GM19324 (cell line): ENCODE results near the gene MYO10.
"Not testable (repeated sequence)": the region's sequence is repeated elsewhere in the genome, so short reads cannot be mapped to it uniquely, and the experiment has no call there.

Experiments
- ATAC-seq: cut with Tn5 transposase; IDR thresholded peaks from one replicate; pipeline ENCODE4 v1.9.1; 2021; ENCODE audit warnings: mild to moderate bottlenecking, moderate library complexity; ENCODE audit not compliant: unreplicated experiment, low FRiP score

The MYO10 gene

DNA sequence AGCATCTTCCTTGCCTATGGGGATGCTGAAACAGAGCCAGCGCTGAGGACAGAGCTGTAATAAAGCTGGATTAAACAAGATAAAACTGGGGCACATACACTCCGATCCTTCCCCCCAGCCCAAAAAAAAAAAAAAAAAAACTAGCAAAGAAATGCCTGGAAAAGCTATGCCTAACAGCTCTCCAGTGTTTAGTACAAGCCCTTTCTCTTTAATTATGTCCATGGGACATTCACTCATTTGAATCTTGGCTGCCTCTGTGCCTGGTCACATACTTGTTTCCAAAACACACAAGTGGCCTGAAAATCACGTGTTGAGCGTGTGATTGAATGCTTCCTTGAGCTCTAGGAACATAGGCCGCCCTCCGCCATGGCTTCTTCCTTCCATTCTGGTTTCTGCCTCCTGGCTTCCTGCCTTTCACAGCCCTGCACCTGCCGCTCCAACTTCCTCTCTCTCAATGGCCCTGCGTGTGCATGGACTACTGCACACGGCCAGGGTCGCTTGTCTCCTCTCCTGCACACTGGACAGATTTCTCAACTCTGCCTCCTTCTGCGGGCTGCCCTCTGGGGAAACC is 208.2 kb downstream of the MYO10 start:
- ATAC-seq = no peak

DNA sequence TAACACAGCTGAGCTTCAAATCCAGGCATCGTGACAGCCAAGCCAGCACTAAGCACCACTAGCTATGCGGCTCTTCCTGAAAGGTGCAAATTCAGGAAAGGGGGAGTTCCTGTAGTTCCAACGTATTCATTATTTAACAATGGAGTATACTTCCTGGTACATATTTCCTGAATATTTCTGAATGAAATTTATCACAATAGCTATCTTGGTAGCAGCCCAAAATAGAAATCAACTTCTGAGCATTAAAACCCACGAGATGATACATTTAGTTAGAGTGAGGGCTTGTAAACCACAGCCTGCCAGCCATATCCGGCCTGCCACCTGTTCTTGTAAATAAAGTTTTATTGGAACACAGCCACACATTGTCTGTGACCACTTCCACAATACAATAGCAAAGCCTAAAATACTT is 209.5 kb downstream of the MYO10 start:
- no peak for ATAC-seq

DNA sequence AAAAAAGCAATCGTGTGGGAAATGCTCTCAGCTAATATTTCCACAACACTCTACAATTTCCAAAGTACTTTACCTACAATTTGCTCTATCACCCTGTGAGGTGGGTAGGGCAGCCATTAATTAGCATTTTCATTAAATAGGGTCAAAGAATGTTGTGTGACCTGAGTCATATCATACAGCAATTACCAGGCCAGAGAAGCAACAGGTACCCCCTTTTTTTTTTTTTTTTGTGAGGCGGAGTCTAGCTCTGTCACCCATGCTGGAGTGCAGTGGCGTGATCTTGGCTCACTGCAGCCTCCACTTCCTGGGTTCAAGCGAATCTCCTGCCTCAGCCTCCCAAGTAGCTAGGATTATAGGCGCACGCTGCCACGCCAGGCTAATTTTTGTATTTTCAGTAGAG is 210.5 kb downstream of the MYO10 start:
- no peak for ATAC-seq

DNA sequence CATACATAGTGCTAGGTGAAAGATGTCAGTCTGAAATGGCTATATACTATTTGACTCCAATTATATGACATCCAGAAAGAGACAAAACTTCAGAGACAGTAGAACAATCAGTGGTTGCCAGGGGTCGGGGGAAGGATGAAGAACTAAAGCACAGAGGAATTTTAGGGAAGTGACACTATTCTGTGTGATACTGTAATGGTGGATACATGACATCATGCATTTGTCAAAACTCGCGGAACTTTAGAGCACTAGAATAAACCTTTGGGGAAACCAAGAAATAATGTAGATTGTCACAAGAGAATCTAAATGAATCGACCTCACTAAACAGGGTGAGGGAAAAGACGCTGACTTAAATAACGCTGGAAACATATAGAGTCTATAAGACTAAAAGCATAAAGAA is 212.3 kb downstream of the MYO10 start:
- ATAC-seq = no peak

DNA sequence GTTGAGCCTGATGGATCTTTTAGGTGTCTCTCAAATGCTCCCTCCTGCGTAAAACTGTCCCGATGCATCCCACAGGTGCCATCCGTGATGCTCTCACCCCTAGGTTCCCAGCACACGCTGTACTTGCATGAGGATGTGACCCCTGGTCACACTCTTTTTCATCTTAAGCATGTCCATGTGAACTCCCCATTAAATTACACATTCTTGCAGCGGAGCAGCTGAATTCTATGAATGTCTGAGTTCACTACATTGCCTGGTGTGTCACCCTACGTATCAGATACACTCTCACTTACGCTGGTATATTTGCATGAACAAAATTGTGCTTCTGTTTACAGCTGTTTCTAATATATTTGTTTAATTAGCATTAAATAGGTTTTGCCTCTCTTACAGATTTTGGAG is 214.0 kb downstream of the MYO10 start:
- ATAC-seq = no peak

DNA sequence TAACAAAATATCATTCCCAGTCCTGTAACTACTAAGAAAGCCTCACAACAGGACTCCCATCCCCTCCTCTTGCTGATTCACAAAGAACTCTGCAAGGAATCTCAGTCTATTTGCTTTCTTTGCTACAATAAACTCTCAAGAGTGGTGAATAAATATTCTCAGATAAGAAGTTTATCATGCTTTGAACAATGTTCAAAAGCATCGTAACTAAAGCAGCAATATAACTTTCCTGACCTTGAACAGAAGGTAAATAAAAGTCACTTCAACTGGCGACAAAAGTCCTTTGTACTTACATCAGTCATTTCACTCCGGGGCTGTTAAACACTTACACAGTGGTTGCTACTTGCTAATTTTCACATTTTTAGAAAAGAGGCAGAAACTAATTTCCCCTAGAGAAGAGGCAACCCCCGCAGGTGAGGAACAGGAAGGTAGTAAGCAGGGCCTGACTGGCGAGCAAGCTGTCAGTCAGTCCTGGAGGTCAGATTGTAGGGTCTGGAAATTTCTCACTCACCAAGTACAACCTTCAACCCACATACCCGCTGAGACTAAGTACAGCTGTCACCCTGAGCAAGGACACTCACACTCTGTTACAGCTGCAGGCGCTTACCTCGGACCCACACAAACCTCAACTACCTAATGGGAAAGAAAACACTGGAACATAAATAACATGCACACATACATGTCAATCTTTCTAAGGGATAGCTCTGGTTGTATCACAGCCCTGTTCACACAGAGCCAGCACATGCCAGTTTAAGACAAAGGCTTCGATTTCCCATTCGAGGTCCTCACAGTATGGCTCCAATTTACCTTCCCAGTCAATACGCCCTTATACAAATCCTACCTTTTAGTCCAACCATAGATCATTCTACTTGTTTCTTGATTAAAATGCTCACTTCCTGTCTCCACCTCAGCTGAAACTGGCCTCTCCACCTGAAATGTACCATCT is 214.7 kb downstream of the MYO10 start:
- ATAC-seq = no peak

DNA sequence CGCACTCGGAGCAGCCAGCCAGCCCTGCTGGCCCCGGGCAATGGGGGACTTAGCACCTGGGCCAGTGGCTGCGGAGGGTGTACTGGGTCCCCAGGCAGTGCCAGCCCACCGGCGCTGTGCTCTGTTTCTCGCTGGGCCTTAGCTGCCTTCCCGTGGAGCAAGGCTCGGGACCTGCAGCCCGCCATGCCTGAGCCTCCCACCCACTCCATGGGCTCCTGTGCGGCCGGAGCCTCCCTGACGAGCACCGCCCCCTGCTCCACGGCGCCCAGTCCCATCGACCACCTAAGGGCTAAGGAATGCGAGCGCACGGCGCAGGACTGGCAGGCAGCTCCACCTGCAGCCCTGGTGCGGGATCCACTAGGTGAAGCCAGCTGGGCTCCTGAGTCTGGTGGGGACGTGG is 218.1 kb downstream of the MYO10 start:
- not testable (repeated sequence) for ATAC-seq

DNA sequence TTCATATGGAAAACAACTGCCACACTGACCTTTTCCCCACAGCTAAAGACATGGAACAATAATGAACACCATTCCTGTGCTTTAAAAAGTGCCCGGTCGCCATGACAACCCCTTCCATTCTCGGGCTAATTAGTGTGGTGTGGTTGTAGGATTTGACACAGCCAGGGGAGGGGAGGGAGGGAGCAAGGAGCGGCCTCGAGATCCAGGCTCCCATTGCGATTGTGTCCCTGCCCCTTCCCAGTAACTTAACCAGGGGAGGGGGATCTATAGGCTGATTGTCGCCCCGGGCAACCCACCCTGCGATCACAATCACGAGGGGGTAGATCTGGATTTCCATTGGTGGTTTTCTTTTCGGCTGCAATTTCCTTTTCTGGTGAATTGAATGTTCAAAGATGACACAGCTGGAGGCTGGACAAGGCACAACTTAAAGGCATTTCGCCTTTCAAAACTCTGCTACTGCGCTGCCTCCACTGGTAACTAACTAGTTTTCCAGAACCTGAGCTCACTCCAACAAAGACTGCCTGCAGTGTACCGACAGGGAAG is 222.6 kb downstream of the MYO10 start:
- ATAC-seq = no peak

DNA sequence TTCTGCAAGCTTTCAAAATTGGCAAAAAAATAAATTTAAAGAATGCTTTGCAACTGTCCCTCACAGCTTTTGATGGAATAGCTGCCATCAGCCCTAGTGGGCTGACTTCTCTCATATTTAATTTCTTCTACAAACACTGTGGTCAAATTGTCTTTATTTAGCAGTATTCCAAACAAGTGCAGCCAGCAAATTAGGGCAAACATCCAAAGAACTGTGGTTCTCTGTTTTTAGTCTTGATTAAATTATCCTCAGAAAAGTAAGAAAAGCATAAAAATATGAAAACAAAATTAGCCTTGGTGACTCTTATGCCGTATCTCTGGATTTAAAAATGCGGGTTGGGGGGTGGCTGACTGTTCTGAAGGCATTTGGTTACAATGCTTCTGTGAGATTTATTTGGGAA is 223.5 kb downstream of the MYO10 start:
- no peak for ATAC-seq

DNA sequence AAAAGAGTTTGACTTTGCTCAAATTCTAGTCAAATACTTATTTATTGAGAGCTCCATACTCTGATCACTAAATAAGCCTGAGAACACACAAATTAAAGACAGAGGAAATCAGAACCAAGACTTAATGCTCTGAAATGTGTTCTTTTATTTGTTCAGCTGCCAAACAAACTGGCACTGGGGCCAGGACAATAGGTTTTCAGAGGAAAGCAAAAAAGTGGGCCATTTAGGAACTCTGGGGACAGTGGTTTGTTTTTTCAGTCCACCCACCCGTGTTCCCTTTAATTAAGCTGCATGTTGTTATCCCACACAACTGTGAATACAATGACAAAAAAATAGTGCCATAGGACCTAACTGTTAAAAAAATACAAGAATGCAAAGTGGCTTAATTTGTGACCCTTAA is 223.9 kb downstream of the MYO10 start:
- ATAC-seq = no peak

DNA sequence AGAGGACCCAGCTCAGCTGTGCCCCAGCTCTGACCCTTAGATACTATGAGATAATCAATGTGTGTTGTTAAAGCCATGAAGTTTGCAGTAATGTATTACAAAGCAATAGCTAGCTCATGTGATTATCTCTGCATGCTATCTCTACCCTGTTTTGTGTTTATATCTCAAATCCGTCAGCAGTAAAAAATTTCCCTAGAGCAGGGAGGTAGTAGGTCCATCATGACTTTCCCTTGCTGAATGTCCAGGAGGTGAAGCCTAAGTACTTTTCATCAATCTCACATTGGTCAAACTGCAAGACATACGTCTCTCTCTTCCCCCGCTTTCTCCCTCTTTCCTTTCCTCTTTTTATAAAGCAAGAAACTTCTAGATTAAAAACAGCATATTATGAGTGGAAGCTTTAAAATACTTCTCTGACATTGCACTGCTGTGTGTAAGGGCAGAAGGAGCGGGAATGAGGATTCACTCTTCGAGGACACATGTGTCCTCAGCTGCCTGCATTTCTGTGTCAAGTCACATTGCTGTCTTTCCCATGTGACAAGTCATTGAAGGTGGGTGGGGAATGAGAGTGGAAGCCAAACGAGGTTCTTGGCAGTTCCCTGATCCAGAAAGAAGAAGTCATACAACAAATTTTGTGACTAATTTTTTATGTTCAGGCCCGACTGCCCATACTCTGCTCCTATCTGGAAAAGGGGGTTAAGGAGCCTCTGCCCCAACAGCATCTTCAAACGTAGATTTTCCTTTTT is 226.2 kb downstream of the MYO10 start:
- ATAC-seq = no peak

DNA sequence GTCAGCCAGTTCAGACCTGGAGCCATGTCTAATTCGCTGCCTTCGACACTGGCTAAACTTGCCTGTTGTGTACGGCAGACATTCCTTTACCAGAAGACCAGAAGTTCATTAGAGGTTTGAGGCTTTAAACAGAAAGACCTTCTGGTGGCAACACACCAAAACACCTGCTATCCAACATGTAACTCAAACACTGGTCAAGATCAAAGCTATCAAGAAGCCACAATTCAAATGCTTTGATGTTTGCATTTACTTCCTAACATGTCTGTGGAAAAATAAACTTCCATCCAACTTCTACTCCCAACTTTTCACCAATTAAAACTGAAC is 228.3 kb downstream of the MYO10 start:
- no peak for ATAC-seq

DNA sequence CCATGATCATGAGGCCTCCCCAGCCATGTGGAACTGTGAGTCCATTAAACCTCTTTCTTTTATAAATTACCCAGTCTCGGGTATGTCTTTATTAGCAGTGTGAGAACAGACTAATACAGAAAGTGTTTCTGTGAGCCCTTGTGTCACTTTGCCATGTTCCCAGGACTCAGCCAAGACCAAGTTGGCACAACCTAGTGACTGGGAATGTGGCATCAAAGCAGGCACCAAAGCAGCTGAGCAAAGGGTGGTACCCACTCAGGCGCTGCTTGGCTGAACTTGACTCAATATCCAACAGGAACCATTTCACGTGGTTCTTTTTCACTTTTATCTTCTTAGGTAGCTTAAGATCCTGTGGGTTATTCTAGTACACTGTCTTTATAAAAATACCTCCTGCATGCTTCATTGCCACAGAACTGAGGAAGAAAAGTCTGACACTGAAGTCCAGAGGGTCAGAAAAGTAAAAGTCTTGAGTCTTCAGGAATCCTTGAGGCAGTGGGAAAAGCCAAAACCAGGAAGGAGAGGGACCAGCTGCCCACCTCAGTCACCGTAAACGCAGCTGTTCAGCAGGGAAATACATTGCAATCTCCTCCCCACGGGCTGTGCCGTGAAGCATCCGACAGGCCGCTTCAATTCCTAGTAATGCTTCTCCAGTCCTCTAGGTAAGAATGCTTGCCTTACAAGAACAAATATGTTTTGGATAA is 228.8 kb downstream of the MYO10 start:
- no peak for ATAC-seq

DNA sequence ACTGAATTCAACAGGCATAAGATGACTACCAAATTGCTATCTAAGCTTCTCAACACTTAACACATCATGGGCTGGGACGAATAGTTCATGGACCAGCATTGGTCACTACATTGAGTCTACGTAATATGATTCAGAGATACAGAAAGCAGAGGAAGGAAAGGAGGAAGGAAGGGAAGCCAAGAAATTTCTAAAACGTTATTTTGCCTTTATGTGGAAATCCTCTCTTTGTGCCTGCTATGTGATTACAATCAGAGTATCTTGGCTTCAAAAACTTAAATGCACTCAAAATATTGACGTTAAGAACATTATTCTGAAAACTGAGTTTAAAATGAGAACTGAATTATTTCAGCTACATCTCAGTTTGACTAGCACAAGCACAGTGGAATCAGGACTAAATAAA is 231.1 kb downstream of the MYO10 start:
- no peak for ATAC-seq

DNA sequence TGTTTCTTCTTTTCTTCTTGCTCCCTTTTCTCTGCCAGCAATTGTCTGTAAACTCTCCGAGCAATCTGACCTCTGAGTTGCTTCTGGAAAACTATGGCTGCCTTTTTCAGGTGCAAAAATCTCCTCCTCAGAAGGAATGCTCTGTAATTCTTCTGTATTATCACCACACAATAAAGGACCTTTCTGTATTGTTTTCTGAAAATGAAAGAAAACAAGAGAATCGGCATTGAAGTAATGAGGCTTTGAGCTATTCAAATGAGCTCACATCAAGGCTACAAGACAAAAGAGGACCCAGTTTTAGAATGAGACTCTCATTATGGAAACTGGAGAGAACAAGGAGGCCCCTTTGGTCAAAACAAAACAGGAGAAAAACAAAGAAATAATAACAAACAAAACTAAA is 233.1 kb downstream of the MYO10 start:
- ATAC-seq = no peak

DNA sequence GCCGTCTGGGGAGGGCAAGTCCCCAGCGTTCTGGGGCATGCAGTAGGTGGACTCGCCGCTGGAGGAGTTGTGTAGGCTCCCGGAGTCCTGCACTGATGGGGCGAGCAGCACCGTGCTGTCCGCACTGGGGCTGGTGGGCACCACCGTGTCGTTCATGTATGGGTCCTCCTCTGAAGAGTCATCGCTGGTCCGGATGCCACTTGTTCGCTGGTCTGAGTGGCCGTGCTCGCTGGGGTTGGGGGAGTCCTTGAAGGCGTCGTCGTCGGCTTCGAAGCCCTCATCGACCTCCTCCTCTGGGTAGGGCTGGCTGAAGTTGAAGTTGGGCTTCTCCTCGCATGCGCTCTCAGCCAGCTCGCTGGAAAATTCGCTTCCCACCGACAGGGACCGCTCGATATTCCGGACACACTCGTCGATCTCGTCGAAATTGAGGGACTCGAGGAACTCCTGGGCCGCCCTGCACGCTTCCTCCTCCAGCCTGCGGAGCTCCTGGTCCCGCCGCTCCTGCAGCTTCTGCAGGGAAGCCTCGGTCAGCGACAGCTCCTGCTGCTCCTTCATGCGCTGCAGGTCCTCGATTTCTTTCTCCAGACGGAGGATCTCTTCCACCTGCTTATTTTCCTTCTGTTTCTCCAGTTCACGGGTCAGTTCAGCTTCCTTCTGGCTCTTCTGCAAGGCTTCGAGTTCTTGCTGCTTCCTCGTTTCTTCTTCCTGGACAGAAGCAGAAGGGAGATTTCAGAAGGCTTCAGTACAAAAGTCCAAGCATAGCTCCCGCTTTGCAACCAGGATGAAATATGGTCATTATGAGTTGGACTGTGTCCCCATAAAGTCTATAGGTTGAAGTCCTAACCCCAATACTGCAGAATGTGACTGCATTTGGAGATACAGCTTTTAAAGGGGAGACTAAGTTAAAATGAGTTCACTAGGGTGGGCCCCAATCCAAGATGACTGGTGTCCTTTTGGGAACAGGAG is 234.7 kb downstream of the MYO10 start:
- no peak for ATAC-seq

DNA sequence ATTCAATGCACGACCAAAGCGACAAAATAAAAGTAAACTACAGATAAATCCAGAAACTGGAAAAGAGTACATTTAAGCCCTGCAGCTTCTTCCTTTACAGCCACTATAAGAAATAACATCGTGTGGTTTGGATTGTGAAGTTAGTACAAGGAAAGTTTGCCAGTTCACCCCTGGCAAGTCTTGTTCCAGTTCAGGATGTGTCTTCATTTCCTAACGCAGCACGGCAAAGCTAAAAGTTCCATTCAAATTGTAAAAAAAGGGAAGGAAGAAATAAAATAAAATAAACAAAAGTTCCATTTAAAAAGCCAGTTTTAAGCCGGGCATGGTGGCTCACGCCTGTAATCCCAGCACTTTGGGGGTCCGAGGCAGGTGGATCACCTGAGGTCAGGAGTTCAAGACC is 236.0 kb downstream of the MYO10 start:
- no peak for ATAC-seq

DNA sequence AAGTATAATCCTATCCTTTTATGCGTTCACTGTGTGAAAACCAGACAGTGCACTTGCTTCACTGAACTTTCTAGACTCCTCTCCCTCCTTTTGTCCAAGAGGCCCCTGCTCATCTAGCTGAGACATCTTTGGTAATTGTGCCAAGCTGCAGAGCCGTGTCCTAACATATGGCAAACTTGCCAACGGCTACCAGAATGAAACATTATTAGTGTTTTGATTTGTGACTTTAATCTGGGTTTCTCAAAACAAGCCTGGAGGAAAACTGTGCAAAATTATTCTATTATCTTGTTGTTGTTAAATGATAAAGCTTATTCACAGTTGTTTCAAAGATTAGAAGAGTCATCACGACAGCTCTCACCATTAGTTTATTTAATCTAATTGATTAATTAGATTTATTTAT is 240.3 kb downstream of the MYO10 start:
- no peak for ATAC-seq

DNA sequence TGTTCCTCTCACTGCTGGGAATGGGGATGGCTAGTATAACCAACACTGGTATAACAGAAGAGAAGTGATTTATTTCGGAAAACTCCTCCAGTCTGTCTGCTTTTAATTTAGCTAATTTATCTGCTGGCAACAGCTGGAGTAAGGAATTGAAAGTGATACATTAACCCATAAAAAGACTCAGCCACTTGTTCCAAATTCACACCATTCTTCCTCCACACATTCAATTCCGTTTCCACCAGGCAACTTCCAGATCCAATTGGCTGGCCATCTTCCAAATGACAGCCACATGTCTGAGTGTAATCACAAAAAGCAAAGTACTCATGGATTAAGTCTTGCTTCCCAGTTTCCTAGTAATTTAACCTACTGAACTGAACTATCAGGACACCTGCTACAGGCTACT is 242.2 kb downstream of the MYO10 start:
- no peak for ATAC-seq

DNA sequence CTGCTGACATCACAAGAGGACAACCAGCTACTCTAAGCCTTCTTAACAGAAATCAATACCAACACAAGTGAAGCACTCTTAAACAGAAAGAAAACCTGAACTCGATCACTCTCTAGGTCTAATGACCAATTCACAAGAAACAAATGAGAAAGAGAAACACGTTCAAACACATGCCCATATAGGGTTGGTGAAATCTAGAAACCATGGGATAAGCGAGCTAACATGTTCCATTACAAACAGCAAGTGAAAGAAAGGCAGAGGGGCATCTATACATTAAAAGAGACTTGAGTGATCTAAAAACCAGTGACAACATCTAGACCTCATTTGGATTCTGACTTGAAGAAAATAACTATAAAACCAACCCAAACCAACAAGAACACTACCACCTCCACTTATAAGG is 244.4 kb downstream of the MYO10 start:
- no peak for ATAC-seq
